HepG2 (cell line): Measurements from ENCODE around the gene MAPK12. TPM values are rescaled to one million over a fixed set of nuclear protein-coding genes. Genes with fewer than 3 reads are reported as not detected.

ENCODE experiments used
- ATF5 ChIP-seq: sonication (generic); formaldehyde crosslinking; IDR thresholded peaks from 2 replicates; pipeline ENCODE4 v1.4.0; 2020; ENCODE audit warnings: mild to moderate bottlenecking, low read depth, missing genetic modification reagents
- CBX2 ChIP-seq, 2 experiments: fragments of 200-600 bp in 1 of 2; sonication (generic); formaldehyde crosslinking in 1 of 2; IDR thresholded peaks; 2 replicates each; pipeline versions ENCODE4 v1.7.0 to v1.8.1; 2018 to 2022; ENCODE audit warnings: low read depth in 2 of 2, low read length in 1 of 2, mild to moderate bottlenecking in 1 of 2, missing genetic modification reagents in 1 of 2
- CTCF ChIP-seq: sonication (generic); formaldehyde crosslinking; IDR thresholded peaks from 2 replicates; pipeline ENCODE4 v1.5.0; 2020; ENCODE audit warnings: mild to moderate bottlenecking, missing genetic modification reagents, moderate library complexity
- GTF2F1 ChIP-seq: fragments of 150-350 bp; IDR thresholded peaks from 2 replicates; pipeline ENCODE4 v1.6.1; 2014; ENCODE audit warnings: low read length
- HOXD1 ChIP-seq: sonication (generic); formaldehyde crosslinking; IDR thresholded peaks from 2 replicates; pipeline ENCODE4 v1.5.0; 2020; ENCODE audit warnings: missing genetic modification reagents
- IRF2 ChIP-seq: IDR thresholded peaks from 2 replicates; pipeline ENCODE4 v1.6.1; 2018; ENCODE audit warnings: missing genetic modification reagents, missing compliant biosample characterization
- KDM4B ChIP-seq: sonication (generic); formaldehyde crosslinking; IDR thresholded peaks from 2 replicates; pipeline ENCODE4 v1.4.0; 2020; ENCODE audit warnings: missing genetic modification reagents
- KLF13 ChIP-seq: sonication (generic); formaldehyde crosslinking; IDR thresholded peaks from 2 replicates; pipeline ENCODE4 v1.4.0; 2020; ENCODE audit warnings: mild to moderate bottlenecking, missing genetic modification reagents
- MAZ ChIP-seq, 2 experiments: sonication (generic) in 1 of 2; formaldehyde crosslinking in 1 of 2; IDR thresholded peaks; 2 replicates each; pipeline versions ENCODE4 v1.5.0 to v1.6.1; 2012 to 2020; ENCODE audit warnings: low read depth in 2 of 2, mild to moderate bottlenecking in 2 of 2, borderline replicate concordance in 1 of 2, improper control_type of control experiment in 1 of 2, low read length in 1 of 2, missing genetic modification reagents in 1 of 2, moderate library complexity in 1 of 2
- NBN ChIP-seq: fragments of 450-650 bp; conservative IDR thresholded peaks from 2 replicates; pipeline ENCODE4 v1.6.1; 2017
- RELA ChIP-seq: sonication (generic); formaldehyde crosslinking; IDR thresholded peaks from 2 replicates; pipeline ENCODE4 v1.4.0; 2020; ENCODE audit warnings: missing genetic modification reagents
- SPEN ChIP-seq: sonication (generic); formaldehyde crosslinking; IDR thresholded peaks from 2 replicates; pipeline ENCODE4 v1.5.1; 2020; ENCODE audit warnings: low read depth, mild to moderate bottlenecking, missing genetic modification reagents
- TGIF2 ChIP-seq: IDR thresholded peaks from 2 replicates; pipeline ENCODE4 v1.6.1; 2016; ENCODE audit warnings: control low read depth, missing compliant biosample characterization
- THAP11 ChIP-seq: IDR thresholded peaks from 2 replicates; pipeline ENCODE4 v1.6.1; 2016; ENCODE audit warnings: missing biosample characterization, missing genetic modification reagents
- ZFP1 ChIP-seq: IDR thresholded peaks from 2 replicates; pipeline ENCODE4 v1.6.1; 2016
- ZNF121 ChIP-seq: sonication (generic); formaldehyde crosslinking; IDR thresholded peaks from 2 replicates; pipeline ENCODE4 v1.5.0; 2020; ENCODE audit warnings: mild to moderate bottlenecking, missing genetic modification reagents
- ZNF253 ChIP-seq: sonication (generic); formaldehyde crosslinking; IDR thresholded peaks from 2 replicates; pipeline ENCODE4 v1.8.0; 2022; ENCODE audit warnings: mild to moderate bottlenecking, missing genetic modification reagents, borderline replicate concordance
- ZNF670 ChIP-seq: sonication (generic); formaldehyde crosslinking; IDR thresholded peaks from 2 replicates; pipeline ENCODE4 v1.8.0; 2022; ENCODE audit warnings: mild to moderate bottlenecking, missing genetic modification reagents, borderline replicate concordance
- ZSCAN20 ChIP-seq: sonication (generic); formaldehyde crosslinking; IDR thresholded peaks from 2 replicates; pipeline ENCODE4 v1.4.0; 2020; ENCODE audit warnings: missing genetic modification reagents, mild to moderate bottlenecking, borderline replicate concordance
- polyA plus RNA-seq, 8 experiments: library from polyadenylated mRNA; depleted of rRNA in 3 of 8; stranded (reverse) in 7 of 8; unstranded in 1 of 8; fragments of >200 nt; fragmentation: Illumina TruSeq in 4 of 8; extraction: Trizol in 4 of 8; gene quantifications; 2 replicates each; pipeline versions ENCODE4 v1.2.1 to v1.2.3, GENCODE V29; 2011 to 2016; ENCODE audit warnings: low read depth in 4 of 8, missing spikeins in 1 of 8, mixed read lengths in 1 of 8; ENCODE audit not compliant: insufficient read depth in 1 of 8
- total RNA-seq, 5 experiments: library from RNA; depleted of rRNA; stranded (reverse); fragments of >200 nt; fragmentation: Illumina TruSeq; extraction: Trizol; gene quantifications; 2 replicates each; pipeline ENCODE4 v1.2.3, GENCODE V29; 2016; ENCODE audit warnings: low read depth in 1 of 5
- TF ChIP-seq, protein P1 (sequence below): sonication (generic); formaldehyde crosslinking; conservative IDR thresholded peaks from 2 replicates; pipeline ENCODE4 v1.5.0; 2020; ENCODE audit warnings: missing genetic modification reagents
- TF ChIP-seq, protein P2 (sequence below), 2 experiments: IDR thresholded peaks; 2 replicates each; pipeline ENCODE4 v1.6.1; 2011 to 2012; ENCODE audit warnings: low read length in 2 of 2, borderline replicate concordance in 1 of 2, low read depth in 1 of 2, mild to moderate bottlenecking in 1 of 2, moderate library complexity in 1 of 2

Gene MAPK12
- total and polyA plus RNA-seq, 2 of the 13 experiments (the other 11 are each of a cell fraction or from before 2014, with no cell fraction given): 22.2 to 23.3 TPM

DNA sequence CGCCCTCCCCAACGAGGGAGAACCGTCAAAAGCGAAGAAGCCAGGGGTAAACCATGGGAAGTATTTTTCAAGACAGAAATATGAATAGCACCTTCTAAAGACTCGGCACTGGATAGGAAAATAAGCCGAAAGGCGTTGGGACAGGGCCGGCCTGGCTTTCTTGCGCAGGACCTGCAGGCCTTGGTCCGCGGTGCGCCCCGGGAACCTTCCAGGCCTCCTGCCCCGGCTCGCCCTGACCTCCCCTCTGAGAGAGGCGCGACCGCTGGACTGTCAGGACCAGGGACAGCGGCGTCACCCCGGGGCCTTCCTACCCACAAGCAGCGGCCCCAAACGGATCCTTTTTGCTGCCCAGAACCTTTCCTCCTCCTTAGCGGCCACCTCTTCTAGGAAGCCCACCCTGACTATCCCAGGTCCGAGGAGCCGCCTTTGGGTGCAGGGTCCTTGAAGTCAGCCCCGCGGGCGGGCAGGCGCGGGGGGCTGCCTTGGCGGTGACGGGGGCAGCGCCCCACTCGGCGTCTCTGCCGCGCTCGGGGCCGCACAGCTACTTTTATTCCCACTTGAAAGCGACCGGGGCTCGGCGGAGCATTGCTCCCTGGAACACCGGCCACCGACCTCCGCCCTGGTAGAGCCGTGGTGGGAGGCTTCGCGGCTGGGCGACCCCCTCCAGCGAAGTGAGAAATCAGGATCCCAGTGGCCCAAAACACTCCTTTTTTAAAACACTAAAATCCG lies 9.3 kb upstream of the MAPK12 start (continued):
- TF ChIP-seq ATF5 (CRISPR knock-in tag) (peak; percentile 78; the same call in 1 of the 2 replicates), ZSCAN20 (CRISPR knock-in tag) (peak; percentile 91; the same call in 1 of the 2 replicates), ZFP1 (CRISPR knock-in tag) (no peak), MAZ (IDR thresholded peaks at IDR 0.05; ENCODE audit: borderline replicate concordance, low read depth, low read length) (no peak), MAZ (CRISPR knock-in tag; IDR thresholded peaks at IDR 0.05; ENCODE audit: low read depth) (no peak; the same call in none of the 2 replicates), IRF2 (peak; percentile 81), CBX2 (IDR thresholded peaks at IDR 0.05; ENCODE audit: low read depth, low read length) (no peak), CBX2 (CRISPR knock-in tag; IDR thresholded peaks at IDR 0.05; ENCODE audit: low read depth) (no peak), THAP11 (CRISPR knock-in tag) (peak; percentile 52; the same call in 1 of the 2 replicates), HOXD1 (CRISPR knock-in tag) (peak; percentile 55; the same call in 1 of the 2 replicates), ZNF670 (CRISPR knock-in tag) (no peak), GTF2F1 (no peak), SPEN (0 out of 2 replicates have a peak, but pooled peaks have one; percentile 36), KDM4B (CRISPR knock-in tag) (0 out of 2 replicates have a peak, but pooled peaks have one; percentile 71), ZNF121 (no peak), ZNF253 (no peak), KLF13 (CRISPR knock-in tag) (no peak), RELA (CRISPR knock-in tag) (0 out of 2 replicates have a peak, but pooled peaks have one; percentile 34), TGIF2 (CRISPR knock-in tag) (peak; percentile 96), NBN (no peak), CTCF (CRISPR knock-in tag) (no peak; the same call in 1 of the 2 replicates)
- TF ChIP-seq, protein P1, sequence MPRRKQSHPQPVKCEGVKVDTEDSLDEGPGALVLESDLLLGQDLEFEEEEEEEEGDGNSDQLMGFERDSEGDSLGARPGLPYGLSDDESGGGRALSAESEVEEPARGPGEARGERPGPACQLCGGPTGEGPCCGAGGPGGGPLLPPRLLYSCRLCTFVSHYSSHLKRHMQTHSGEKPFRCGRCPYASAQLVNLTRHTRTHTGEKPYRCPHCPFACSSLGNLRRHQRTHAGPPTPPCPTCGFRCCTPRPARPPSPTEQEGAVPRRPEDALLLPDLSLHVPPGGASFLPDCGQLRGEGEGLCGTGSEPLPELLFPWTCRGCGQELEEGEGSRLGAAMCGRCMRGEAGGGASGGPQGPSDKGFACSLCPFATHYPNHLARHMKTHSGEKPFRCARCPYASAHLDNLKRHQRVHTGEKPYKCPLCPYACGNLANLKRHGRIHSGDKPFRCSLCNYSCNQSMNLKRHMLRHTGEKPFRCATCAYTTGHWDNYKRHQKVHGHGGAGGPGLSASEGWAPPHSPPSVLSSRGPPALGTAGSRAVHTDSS (CRISPR knock-in tag): no peak
- TF ChIP-seq, protein P2, sequence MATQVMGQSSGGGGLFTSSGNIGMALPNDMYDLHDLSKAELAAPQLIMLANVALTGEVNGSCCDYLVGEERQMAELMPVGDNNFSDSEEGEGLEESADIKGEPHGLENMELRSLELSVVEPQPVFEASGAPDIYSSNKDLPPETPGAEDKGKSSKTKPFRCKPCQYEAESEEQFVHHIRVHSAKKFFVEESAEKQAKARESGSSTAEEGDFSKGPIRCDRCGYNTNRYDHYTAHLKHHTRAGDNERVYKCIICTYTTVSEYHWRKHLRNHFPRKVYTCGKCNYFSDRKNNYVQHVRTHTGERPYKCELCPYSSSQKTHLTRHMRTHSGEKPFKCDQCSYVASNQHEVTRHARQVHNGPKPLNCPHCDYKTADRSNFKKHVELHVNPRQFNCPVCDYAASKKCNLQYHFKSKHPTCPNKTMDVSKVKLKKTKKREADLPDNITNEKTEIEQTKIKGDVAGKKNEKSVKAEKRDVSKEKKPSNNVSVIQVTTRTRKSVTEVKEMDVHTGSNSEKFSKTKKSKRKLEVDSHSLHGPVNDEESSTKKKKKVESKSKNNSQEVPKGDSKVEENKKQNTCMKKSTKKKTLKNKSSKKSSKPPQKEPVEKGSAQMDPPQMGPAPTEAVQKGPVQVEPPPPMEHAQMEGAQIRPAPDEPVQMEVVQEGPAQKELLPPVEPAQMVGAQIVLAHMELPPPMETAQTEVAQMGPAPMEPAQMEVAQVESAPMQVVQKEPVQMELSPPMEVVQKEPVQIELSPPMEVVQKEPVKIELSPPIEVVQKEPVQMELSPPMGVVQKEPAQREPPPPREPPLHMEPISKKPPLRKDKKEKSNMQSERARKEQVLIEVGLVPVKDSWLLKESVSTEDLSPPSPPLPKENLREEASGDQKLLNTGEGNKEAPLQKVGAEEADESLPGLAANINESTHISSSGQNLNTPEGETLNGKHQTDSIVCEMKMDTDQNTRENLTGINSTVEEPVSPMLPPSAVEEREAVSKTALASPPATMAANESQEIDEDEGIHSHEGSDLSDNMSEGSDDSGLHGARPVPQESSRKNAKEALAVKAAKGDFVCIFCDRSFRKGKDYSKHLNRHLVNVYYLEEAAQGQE (IDR thresholded peaks at IDR 0.05; ENCODE audit: borderline replicate concordance in 1 of 2, low read depth in 1 of 2, low read length in 2 of 2): peak; percentile 96 to 99
